Tibial nerve (tissue), 4 donors: ENCODE data around the gene AFG1L. TPM values are rescaled to one million over a fixed set of nuclear protein-coding genes. Genes with fewer than 3 reads are reported as not detected.

Experiments used
- DNase-seq, 2 donors: peaks; one replicate each; pipeline ENCODE4 v3.0.0-alpha.2; 2019; ENCODE audit warnings: low spot score in 2 of 2
- H3K27ac ChIP-seq, 4 donors: fragments of 200-600 bp; sonication (generic) in 3 of 4; one replicate each; pipeline ENCODE4 v1.5.1; 2017 to 2019; ENCODE audit warnings: mild to moderate bottlenecking in 1 of 4
- H3K27me3 ChIP-seq, 2 donors: fragments of 200-600 bp; sonication (generic) in 1 of 2; one replicate each; pipeline versions ENCODE4 v1.5.1 to v1.6.0; 2017 to 2019
- H3K36me3 ChIP-seq, 3 donors: fragments of 200-600 bp; sonication (generic); one replicate each; pipeline ENCODE4 v1.5.1; 2018 to 2019
- H3K4me1 ChIP-seq, 4 donors: fragments of 200-600 bp; sonication (generic) in 3 of 4; one replicate each; pipeline ENCODE4 v1.5.1; 2017 to 2019
- H3K4me3 ChIP-seq, 4 donors: fragments of 200-600 bp; sonication (generic) in 3 of 4; one replicate each; pipeline ENCODE4 v1.5.1; 2017 to 2019; ENCODE audit warnings: mild to moderate bottlenecking in 1 of 4, moderate library complexity in 1 of 4
- H3K9me3 ChIP-seq, 4 donors: fragments of 200-600 bp; sonication (generic) in 3 of 4; one replicate each; pipeline ENCODE4 v1.5.1; 2017 to 2019
- CTCF ChIP-seq, 5 experiments: fragments of 200-600 bp in 3 of 5; fragments of 450-650 bp in 2 of 5; sonication (generic) in 3 of 5; IDR thresholded peaks; one replicate each; pipeline ENCODE4 v1.5.1; 2016 to 2019; ENCODE audit warnings: antibody characterized with exemption in 5 of 5, mild to moderate bottlenecking in 3 of 5, moderate library complexity in 2 of 5
- EP300 ChIP-seq, 2 donors: sonication (generic); formaldehyde crosslinking; IDR thresholded peaks; one replicate each; pipeline ENCODE4 v1.6.1; 2017; ENCODE audit warnings: antibody characterized with exemption in 2 of 2, mild to moderate bottlenecking in 1 of 2
- POLR2A ChIP-seq, 2 donors: fragments of 450-650 bp; IDR thresholded peaks; one replicate each; pipeline ENCODE4 v1.6.1; 2017; ENCODE audit warnings: antibody characterized with exemption in 2 of 2, mild to moderate bottlenecking in 2 of 2, moderate library complexity in 2 of 2
- WGBS, 2 donors: methylation state at CpG; one replicate each; pipeline ENCODE4 v1.1.5; 2018; 5-methylcytosine and 5-hydroxymethylcytosine counted together
- total RNA-seq, 4 donors: library from RNA; depleted of rRNA; stranded (reverse); fragments of >200 nt; gene quantifications; one replicate each; pipeline ENCODE4 v1.1.0, GENCODE V29; 2016

AFG1L gene
- total RNA-seq, 4 donors from 2014 or later, result 2.0 to 5.2 (median 4.1) TPM

GRCh38 chr6:108518714-108519576, 224.1 kb downstream of the AFG1L start:
- H3K27ac ChIP-seq, result no peak overlapping the region
- TF ChIP-seq CTCF (IDR thresholded peaks at IDR 0.05) (peak in 1 of 5 experiments; percentile 6), POLR2A (IDR thresholded peaks at IDR 0.05) (no peak)
- H3K4me3 ChIP-seq, result no peak overlapping the region
- H3K36me3 ChIP-seq, result peaks cover 0 to 37% (median 0%) of the 10 kb centered on the region in 3 donors
- H3K9me3 ChIP-seq, result no peaks in the 10 kb centered on the region
- no peak for DNase-seq
- no peaks in the 10 kb centered on the region for H3K4me1 ChIP-seq
- 75 to 79% methylated on average over 5 of the region's 5 CpGs for WGBS, 2 donors
- no peaks in the 10 kb centered on the region for H3K27me3 ChIP-seq

GRCh38 chr6:108521616-108522107, 226.8 kb downstream of the AFG1L start:
- Histone ChIP-seq H3K27me3 (no peaks in the 10 kb centered on the region), H3K4me3 (no peak overlapping the region), H3K9me3 (no peaks in the 10 kb centered on the region), H3K36me3 (peaks cover 0 to 36% (median 0%) of the 10 kb centered on the region in 3 donors), H3K4me1 (no peaks in the 10 kb centered on the region), H3K27ac (no peak overlapping the region)
- DNase-seq, result no peak
- WGBS, 2 donors, result 79 to 84% methylated on average over 1 of the region's 1 CpG
- no peak for TF ChIP-seq POLR2A (IDR thresholded peaks at IDR 0.05)
- no peak for TF ChIP-seq CTCF (IDR thresholded peaks at IDR 0.05)
- TF ChIP-seq EP300 (IDR thresholded peaks at IDR 0.05), result no peak

GRCh38 chr6:108523697-108524096, 228.8 kb downstream of the AFG1L start:
- no peaks in the 10 kb centered on the region for H3K27me3 ChIP-seq
- H3K4me1 ChIP-seq, result no peaks in the 10 kb centered on the region
- no peak overlapping the region for H3K4me3 ChIP-seq
- peaks cover 0 to 36% (median 0%) of the 10 kb centered on the region in 3 donors for H3K36me3 ChIP-seq
- H3K27ac ChIP-seq, result no peak overlapping the region
- TF ChIP-seq POLR2A (IDR thresholded peaks at IDR 0.05) (no peak), CTCF (IDR thresholded peaks at IDR 0.05) (no peak)
- 83 to 91% methylated on average over 2 of the region's 2 CpGs for WGBS, 2 donors
- H3K9me3 ChIP-seq, result no peaks in the 10 kb centered on the region
- no peak for DNase-seq

- Histone ChIP-seq H3K27ac (no peak overlapping the region), H3K36me3 (peaks cover 0 to 33% (median 0%) of the 10 kb centered on the region in 3 donors), H3K27me3 (no peaks in the 10 kb centered on the region), H3K4me3 (no peak overlapping the region), H3K9me3 (no peaks in the 10 kb centered on the region), H3K4me1 (no peaks in the 10 kb centered on the region)
- WGBS, 2 donors, result 59 to 65% methylated on average over 5 of the region's 5 CpGs
- DNase-seq, result no peak
- TF ChIP-seq EP300 (IDR thresholded peaks at IDR 0.05) (no peak), POLR2A (IDR thresholded peaks at IDR 0.05) (no peak), CTCF (IDR thresholded peaks at IDR 0.05) (no peak)
These were observed 229.8 kb downstream of the AFG1L start for GRCh38 chr6:108524528-108525248.

- WGBS, 2 donors, result 64 to 77% methylated on average over 7 of the region's 7 CpGs
- H3K9me3 ChIP-seq, result no peaks in the 10 kb centered on the region
These were observed 231.9 kb downstream of the AFG1L start for GRCh38 chr6:108526739-108527174.

More at GRCh38 chr6:108526739-108527174, 231.9 kb downstream of the AFG1L start:
- no peaks in the 10 kb centered on the region for H3K27me3 ChIP-seq
- TF ChIP-seq CTCF (IDR thresholded peaks at IDR 0.05) (peak; percentile 74 to 85 (median 81)), POLR2A (IDR thresholded peaks at IDR 0.05) (no peak)
- H3K36me3 ChIP-seq, result peaks cover 0 to 12% (median 0%) of the 10 kb centered on the region in 3 donors
- H3K4me1 ChIP-seq, result no peaks in the 10 kb centered on the region
- DNase-seq, result no peak
- no peak overlapping the region for H3K4me3 ChIP-seq
- H3K27ac ChIP-seq, result no peak overlapping the region
